GM10266 (cell line): Measurements from ENCODE around the gene NOC3L.

Experiments used
- DNase-seq: peaks from one replicate; pipeline ENCODE4 v3.0.0; 2012; ENCODE audit errors: extremely low spot score
- CTCF ChIP-seq: IDR thresholded peaks from 2 replicates; pipeline ENCODE4 v1.5.1; 2012; ENCODE audit warnings: mild to moderate bottlenecking, low read depth; ENCODE audit not compliant: control insufficient read depth, insufficient read depth; ENCODE audit errors: missing control alignments

NOC3L gene

GRCh38 chr10:94303929-94304328 is 58.8 kb downstream of the NOC3L start:
- DNase-seq: no peak
- TF ChIP-seq CTCF: no peak

GRCh38 chr10:94300042-94300441 is 62.7 kb downstream of the NOC3L start:
- DNase-seq: no peak
- TF ChIP-seq CTCF: no peak

GRCh38 chr10:94299417-94299816 is 63.3 kb downstream of the NOC3L start:
- no peak for DNase-seq
- no peak for TF ChIP-seq CTCF

GRCh38 chr10:94294168-94294567 is 68.6 kb downstream of the NOC3L start:
- DNase-seq: no peak
- no peak for TF ChIP-seq CTCF

- DNase-seq: no peak
- TF ChIP-seq CTCF: no peak
These were observed 69.4 kb downstream of the NOC3L start for GRCh38 chr10:94293354-94293753.

- no peak for DNase-seq
- no peak for TF ChIP-seq CTCF
These were observed 70.2 kb downstream of the NOC3L start for GRCh38 chr10:94292434-94293090.

- DNase-seq: no peak
- no peak for TF ChIP-seq CTCF
These were observed 74.2 kb downstream of the NOC3L start for GRCh38 chr10:94288361-94289101.
